Transverse colon (tissue), 4 donors: ENCODE results near the gene SELENOS.

Experiments
- CTCF ChIP-seq, 5 experiments: fragments of 200-600 bp in 3 of 5; fragments of 450-650 bp in 2 of 5; sonication (generic) in 3 of 5; IDR thresholded peaks; 1 replicate in 2 of 5; 2 replicates in 3 of 5; pipeline ENCODE4 v1.5.1; 2016 to 2017; ENCODE audit warnings: antibody characterized with exemption in 5 of 5, inconsistent platforms in 3 of 5, mild to moderate bottlenecking in 2 of 5, moderate library complexity in 1 of 5
- EP300 ChIP-seq: sonication (generic); formaldehyde crosslinking; IDR thresholded peaks from one replicate; pipeline ENCODE4 v1.6.1; 2017; ENCODE audit warnings: antibody characterized with exemption, low read depth
- POLR2A ChIP-seq: fragments of 450-650 bp; IDR thresholded peaks from one replicate; pipeline ENCODE4 v1.6.1; 2016; ENCODE audit warnings: antibody characterized with exemption, mild to moderate bottlenecking, moderate library complexity
- POLR2AphosphoS5 ChIP-seq, 3 donors: sonication (generic); formaldehyde crosslinking; IDR thresholded peaks; one replicate each; pipeline ENCODE4 v1.6.1; 2016; ENCODE audit warnings: antibody characterized with exemption in 3 of 3

GRCh38 chr15:101306341-101307047 lies 29.2 kb upstream of the SELENOS start:
- TF ChIP-seq POLR2A, result no peak
- no peak for TF ChIP-seq POLR2AphosphoS5 (IDR thresholded peaks at IDR 0.05)
- no peak for TF ChIP-seq CTCF (IDR thresholded peaks at IDR 0.05)
- TF ChIP-seq EP300, result no peak
